H1 (cell line): ENCODE measurements around the gene SLC24A3. TPM values are rescaled to one million over a fixed set of nuclear protein-coding genes. Genes with fewer than 3 reads are reported as not detected.

Experiments
- CTCF ChIA-PET: fragments of 300-600 bp; sonication (Branson Sonifier 250); formaldehyde crosslinking; loops from one replicate; lab custom pipeline; 2021; ENCODE audit not compliant: partially characterized antibody; lab: Charles Lee
- POLR2A ChIA-PET: fragments of 300-600 bp; sonication (Branson Sonifier 250); formaldehyde crosslinking; loops from one replicate; lab custom pipeline; 2021; ENCODE audit warnings: inconsistent platforms; ENCODE audit not compliant: partially characterized antibody; lab: Charles Lee
- DNase-seq, 2 experiments: peaks; one replicate each; pipeline versions ENCODE4 v3.0.0 to v3.0.0-alpha.2; 2010 to 2022; ENCODE audit warnings: low spot score in 2 of 2, low read depth in 1 of 2, mixed read lengths in 1 of 2
- FAIRE-seq: peaks from 2 replicates; lab custom pipeline; 2011; peaks lifted over from hg19 to GRCh38; lab: Jason Lieb, UNC
- H2AFZ ChIP-seq: 2 replicates; pipeline ENCODE4 v1.8.1; 2012; ENCODE audit warnings: low read length, inconsistent platforms
- H2AK5ac ChIP-seq: 2 replicates; pipeline ENCODE4 v1.6.1; 2013; ENCODE audit warnings: low read depth, low read length
- H2BK120ac ChIP-seq: replicated peaks from 2 replicates; pipeline ENCODE3; 2013; ENCODE audit warnings: low read depth, low read length, inconsistent platforms
- H2BK12ac ChIP-seq: 2 replicates; pipeline ENCODE4 v1.6.1; 2013; ENCODE audit warnings: low read depth, low read length
- H2BK15ac ChIP-seq: 2 replicates; pipeline ENCODE4 v1.6.1; 2013; ENCODE audit warnings: low read length
- H2BK20ac ChIP-seq: 2 replicates; pipeline ENCODE4 v1.6.1; 2013; ENCODE audit warnings: low read length
- H2BK5ac ChIP-seq: 2 replicates; pipeline ENCODE4 v1.6.1; 2013; ENCODE audit warnings: low read depth, low read length
- H3K14ac ChIP-seq: 2 replicates; pipeline ENCODE4 v1.6.1; 2013; ENCODE audit warnings: inconsistent platforms; ENCODE audit not compliant: insufficient read length
- H3K18ac ChIP-seq: 2 replicates; pipeline ENCODE4 v1.6.1; 2013; ENCODE audit warnings: low read length; ENCODE audit errors: extremely low read depth
- H3K23ac ChIP-seq: 2 replicates; pipeline ENCODE4 v1.6.1; 2013; ENCODE audit warnings: inconsistent platforms; ENCODE audit not compliant: insufficient read length
- H3K23me2 ChIP-seq: 2 replicates; pipeline ENCODE4 v1.6.1; 2013; ENCODE audit warnings: low read depth, low read length
- H3K27ac ChIP-seq: 2 replicates; pipeline ENCODE4 v1.6.1; 2011; ENCODE audit warnings: low read depth, low read length, inconsistent platforms
- H3K27me3 ChIP-seq, 4 experiments: replicated peaks in 1 of 4; 1 replicate in 1 of 4; 2 replicates in 3 of 4; pipeline versions ENCODE4 v1.6.1 to v1.8.1; 2011 to 2013; ENCODE audit warnings: low read length in 3 of 4, mild to moderate bottlenecking in 3 of 4, inconsistent platforms in 2 of 4, mixed read lengths in 2 of 4, moderate library complexity in 1 of 4; ENCODE audit not compliant: control insufficient read depth in 3 of 4, insufficient read depth in 3 of 4; ENCODE audit errors: extremely low read depth in 1 of 4
- H3K36me3 ChIP-seq, 4 experiments: 2 replicates each; pipeline versions ENCODE4 v1.6.1 to v1.8.1; 2011 to 2013; ENCODE audit warnings: mild to moderate bottlenecking in 4 of 4, low read length in 3 of 4, moderate library complexity in 2 of 4, control low read depth in 1 of 4, inconsistent platforms in 1 of 4; ENCODE audit not compliant: insufficient read depth in 4 of 4, control insufficient read depth in 2 of 4
- H3K4ac ChIP-seq: replicated peaks from 2 replicates; pipeline ENCODE3; 2013; ENCODE audit warnings: low read length, low read depth, mixed read lengths, inconsistent platforms; ENCODE audit not compliant: insufficient read length
- H3K4me1 ChIP-seq, 4 experiments: replicated peaks in 1 of 4; 1 replicate in 1 of 4; 2 replicates in 3 of 4; pipeline versions ENCODE4 v1.6.1 to v1.8.1; 2011 to 2013; ENCODE audit warnings: low read length in 3 of 4, inconsistent platforms in 2 of 4, mixed read lengths in 1 of 4; ENCODE audit not compliant: insufficient read depth in 4 of 4, control insufficient read depth in 3 of 4
- H3K4me2 ChIP-seq, 2 experiments: 2 replicates each; pipeline versions ENCODE4 v1.6.1 to v1.8.1; 2011 to 2013; ENCODE audit warnings: low read depth in 2 of 2, low read length in 2 of 2, control low read depth in 1 of 2, inconsistent platforms in 1 of 2, mild to moderate bottlenecking in 1 of 2; ENCODE audit not compliant: insufficient read depth in 1 of 2
- H3K4me3 ChIP-seq, 4 experiments: fragments of 200-600, 300-600 bp in 1 of 4; sonication (generic), shearing (Covaris generic), sonication (Bioruptor Twin) in 1 of 4; 2 replicates each; pipeline versions ENCODE4 v1.5.1 to v1.8.1; 2011 to 2016; ENCODE audit warnings: low read length in 4 of 4, low read depth in 3 of 4, control low read depth in 2 of 4, inconsistent platforms in 2 of 4, mild to moderate bottlenecking in 2 of 4, mixed read lengths in 1 of 4, moderate library complexity in 1 of 4; ENCODE audit not compliant: insufficient read depth in 2 of 4; ENCODE audit errors: extremely low read depth in 1 of 4
- H3K56ac ChIP-seq: replicated peaks from 2 replicates; pipeline ENCODE3; 2013; ENCODE audit warnings: low read depth, mild to moderate bottlenecking, mixed read lengths, low read length, inconsistent platforms; ENCODE audit not compliant: insufficient read length
- H3K79me1 ChIP-seq: 2 replicates; pipeline ENCODE4 v1.6.1; 2013; ENCODE audit warnings: low read depth, low read length, control low read depth
- H3K79me2 ChIP-seq, 2 experiments: 2 replicates each; pipeline versions ENCODE4 v1.6.1 to v1.8.1; 2012 to 2013; ENCODE audit warnings: low read length in 2 of 2, mild to moderate bottlenecking in 2 of 2, inconsistent platforms in 1 of 2; ENCODE audit not compliant: insufficient read depth in 2 of 2, control insufficient read depth in 1 of 2
- H3K9ac ChIP-seq, 4 experiments: replicated peaks in 1 of 4; 1 replicate in 1 of 4; 2 replicates in 3 of 4; pipeline versions ENCODE4 v1.6.1 to v1.8.1; 2011 to 2013; ENCODE audit warnings: low read depth in 3 of 4, low read length in 3 of 4, control low read depth in 2 of 4, mild to moderate bottlenecking in 2 of 4, moderate library complexity in 2 of 4, inconsistent platforms in 1 of 4; ENCODE audit errors: extremely low read depth in 1 of 4
- H3K9me3 ChIP-seq, 2 experiments: 2 replicates each; pipeline versions ENCODE4 v1.6.1 to v1.8.1; 2012 to 2013; ENCODE audit warnings: mild to moderate bottlenecking in 2 of 2, moderate library complexity in 2 of 2, control low read depth in 1 of 2, inconsistent platforms in 1 of 2, low read depth in 1 of 2, low read length in 1 of 2, mixed read lengths in 1 of 2; ENCODE audit not compliant: insufficient read depth in 2 of 2
- H4K20me1 ChIP-seq, 2 experiments: replicated peaks in 1 of 2; 2 replicates each; pipeline versions ENCODE3 to v1.8.1; 2011 to 2013; ENCODE audit warnings: inconsistent platforms in 2 of 2, low read length in 2 of 2, mild to moderate bottlenecking in 1 of 2; ENCODE audit not compliant: insufficient read depth in 2 of 2, control insufficient read depth in 1 of 2
- H4K5ac ChIP-seq: 2 replicates; pipeline ENCODE4 v1.6.1; 2013; ENCODE audit warnings: low read length, low read depth, mixed read lengths, inconsistent platforms; ENCODE audit not compliant: insufficient read length
- H4K8ac ChIP-seq: 2 replicates; pipeline ENCODE4 v1.8.0; 2013; ENCODE audit warnings: mild to moderate bottlenecking, moderate library complexity, low read length, inconsistent platforms; ENCODE audit not compliant: insufficient read depth; ENCODE audit errors: extremely low read depth
- H4K91ac ChIP-seq: replicated peaks from 2 replicates; pipeline ENCODE3; 2013; ENCODE audit warnings: low read length, mixed read lengths, inconsistent platforms; ENCODE audit not compliant: insufficient read length
- ATF2 ChIP-seq: IDR thresholded peaks from 2 replicates; pipeline ENCODE4 v1.6.1; 2012; ENCODE audit warnings: low read length, inconsistent platforms
- BCL11A ChIP-seq, 2 experiments: IDR thresholded peaks; one replicate each; pipeline ENCODE4 v1.6.1; 2011; ENCODE audit warnings: low read depth in 2 of 2, low read length in 2 of 2, mild to moderate bottlenecking in 2 of 2
- CBX8 ChIP-seq: fragments of 300-800, 300-1000 bp; sonication (generic); IDR thresholded peaks from 2 replicates; pipeline ENCODE4 v1.7.1; 2016; ENCODE audit warnings: low read depth, low read length, borderline replicate concordance
- CHD2 ChIP-seq: IDR thresholded peaks from 2 replicates; pipeline ENCODE4 v1.6.1; 2012; ENCODE audit warnings: low read length, improper control_type of control experiment
- EZH2 ChIP-seq: fragments of 200-600 bp; sonication (generic); IDR thresholded peaks from 2 replicates; pipeline ENCODE4 v1.7.1; 2012; ENCODE audit warnings: low read depth, mild to moderate bottlenecking, moderate library complexity, low read length, inconsistent platforms; ENCODE audit not compliant: severe bottlenecking
- GABPA ChIP-seq: IDR thresholded peaks from 2 replicates; pipeline ENCODE4 v1.6.1; 2011; ENCODE audit warnings: mild to moderate bottlenecking, low read length, moderate library complexity, borderline replicate concordance; ENCODE audit not compliant: insufficient read depth
- KDM1A ChIP-seq: fragments of 200-600, 300-600 bp; sonication (generic); IDR thresholded peaks from 2 replicates; pipeline ENCODE4 v1.7.1; 2016; ENCODE audit warnings: mild to moderate bottlenecking, low read length, borderline replicate concordance
- KDM5A ChIP-seq: fragments of 200-600 bp; IDR thresholded peaks from 2 replicates; pipeline ENCODE4 v1.7.1; 2012; ENCODE audit warnings: mild to moderate bottlenecking, low read length, inconsistent platforms, mixed read lengths
- MAFK ChIP-seq: IDR thresholded peaks from 2 replicates; pipeline ENCODE4 v1.6.1; 2012; ENCODE audit warnings: low read depth, mild to moderate bottlenecking, improper control_type of control experiment, low read length
- POLR2AphosphoS5 ChIP-seq: IDR thresholded peaks from 2 replicates; pipeline ENCODE4 v1.6.1; 2011; ENCODE audit warnings: low read depth, low read length
- RNF2 ChIP-seq: fragments of 200-900, 300-1000 bp; sonication (generic); IDR thresholded peaks from 2 replicates; pipeline ENCODE4 v1.7.1; 2016; ENCODE audit warnings: borderline replicate concordance, low read depth, mild to moderate bottlenecking, antibody characterized with exemption, low read length; ENCODE audit not compliant: poor library complexity, severe bottlenecking; ENCODE audit errors: missing control alignments
- SAP30 ChIP-seq: fragments of 300-600 bp; sonication (generic); IDR thresholded peaks from 2 replicates; pipeline ENCODE4 v1.7.1; 2012; ENCODE audit warnings: low read length, moderate library complexity, mild to moderate bottlenecking, inconsistent platforms; ENCODE audit not compliant: insufficient read depth, insufficient replicate concordance
- WGBS, 2 experiments: shearing (Covaris generic) in 1 of 2; methylation state at CpG; one replicate each; pipeline versions ENCODE4 v1.1.6 to v1.1.7; 2013 to 2015; ENCODE audit warnings: low lambda C conversion rate in 2 of 2, mixed read lengths in 2 of 2, inconsistent platforms in 1 of 2, low coverage in 1 of 2, missing lambda C conversion rate in 1 of 2; ENCODE audit not compliant: insufficient replicate concordance in 2 of 2, insufficient coverage in 1 of 2, insufficient read length in 1 of 2; ENCODE audit errors: extremely low coverage in 1 of 2, missing lambda C conversion rate in 1 of 2; 5-methylcytosine and 5-hydroxymethylcytosine counted together
- polyA plus RNA-seq, 7 experiments: library from polyadenylated mRNA; depleted of rRNA in 3 of 7; stranded (reverse) in 5 of 7; unstranded in 2 of 7; fragments of >200 nt in 5 of 7; fragments of 200-250 nt in 2 of 7; gene quantifications; 1 replicate in 5 of 7; 2 replicates in 1 of 7; 4 replicates in 1 of 7; pipeline versions ENCODE4 v1.2.1 to v1.2.3, GENCODE V29; 2011 to 2013; ENCODE audit warnings: missing spikeins in 2 of 7, mixed read lengths in 2 of 7
- total RNA-seq: library from RNA; stranded (reverse); fragmentation: NEBNext Ultra II Directional; extraction: Animal tissue kit (Norgen Biotek cat#: 25700); gene quantifications from 2 replicates; pipeline ENCODE4 v1.2.1, GENCODE V29; 2021

The SLC24A3 gene
- total and polyA plus RNA-seq, 2 of the 8 experiments (the other 6 are each of a cell fraction or from before 2014, with no cell fraction given): 4.5 to 6.3 TPM

DNA sequence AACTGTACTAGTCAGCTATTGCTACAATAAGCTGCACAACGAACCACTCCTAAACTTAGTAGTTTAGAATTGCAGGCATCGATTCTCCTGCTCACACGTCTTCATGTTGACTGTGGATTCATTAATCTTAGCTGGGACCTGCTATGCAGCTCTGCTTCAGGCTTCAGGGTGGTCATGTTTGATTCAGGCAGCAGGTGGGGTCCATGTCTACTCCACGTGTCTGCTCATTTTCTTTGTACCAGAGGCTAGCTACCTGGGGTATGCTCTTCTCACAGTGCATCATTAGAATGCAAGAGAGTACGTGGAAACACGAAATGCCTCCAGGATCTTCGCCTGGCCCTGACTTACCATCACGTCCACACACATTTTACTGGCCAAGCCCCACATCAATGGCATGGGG lies 481.1 kb downstream of the SLC24A3 start:
- CTCF ChIA-PET: interaction anchor here (0.6 to 2.4 kb wide), 33 partner anchors 10 to 1249 kb away, joined by 3 to 10 read pairs (median 4); no protein-coding TSS in a partner anchor
- no peak overlapping the region for H4K8ac ChIP-seq
- H2BK15ac ChIP-seq: no peak overlapping the region
- POLR2A ChIA-PET: no interaction called here
- WGBS, 2 experiments: 97% methylated on average over 8 of the region's 8 CpGs; no CpG with 5 or more reads in 1 of the 2 experiments
- no peak overlapping the region for H3K4me3 ChIP-seq
- H3K36me3 ChIP-seq: no peaks in the 10 kb centered on the region
- no peak overlapping the region for H3K14ac ChIP-seq
- no peaks in the 10 kb centered on the region for H3K9me3 ChIP-seq
- DNase-seq (no peak), FAIRE-seq (no peak)
- H3K23ac ChIP-seq: no peak overlapping the region
- no peak overlapping the region for H2BK5ac ChIP-seq
- no peak overlapping the region for H2BK120ac ChIP-seq
- no peak overlapping the region for H3K27ac ChIP-seq
- no peak overlapping the region for H4K5ac ChIP-seq
- no peak overlapping the region for H3K18ac ChIP-seq
- no peak overlapping the region for H2BK20ac ChIP-seq
- H2AFZ ChIP-seq: no peak overlapping the region
- no peak overlapping the region for H3K56ac ChIP-seq
- H3K79me2 ChIP-seq: no peaks in the 10 kb centered on the region
- H4K20me1 ChIP-seq: no peaks in the 10 kb centered on the region
- H3K79me1 ChIP-seq: no peaks in the 10 kb centered on the region
- no peaks in the 10 kb centered on the region for H3K27me3 ChIP-seq
- H2AK5ac ChIP-seq: no peak overlapping the region
- H3K9ac ChIP-seq: no peak overlapping the region
- H3K4me2 ChIP-seq: no peak overlapping the region
- H3K4ac ChIP-seq: no peak overlapping the region
- H4K91ac ChIP-seq: no peak overlapping the region
- H2BK12ac ChIP-seq: 0 out of 2 replicates have a peak overlapping the region, but pooled peaks have one; percentile 17
- H3K23me2 ChIP-seq: no peaks in the 10 kb centered on the region
- H3K4me1 ChIP-seq: peaks cover 0 to 2% (median 0%) of the 10 kb centered on the region in 4 experiments; a peak in 1 of 7 replicates
- TF ChIP-seq KDM1A (no peak), ATF2 (no peak), SAP30 (no peak), CBX8 (no peak), CHD2 (no peak), GABPA (no peak), BCL11A (IDR thresholded peaks at IDR 0.05; ENCODE audit: low read depth in 2 of 2, low read length in 2 of 2) (no peak), POLR2AphosphoS5 (no peak), EZH2 (no peak), MAFK (no peak), RNF2 (no peak), KDM5A (no peak)
